HG03095 (cell line): ENCODE data around the gene PANX1.
A peak's percentile ranks its signal among the peaks of the same experiment; 100 is the strongest.

Source experiments
- ATAC-seq: cut with Tn5 transposase; IDR thresholded peaks from one replicate; pipeline ENCODE4 v1.9.1; 2021; ENCODE audit warnings: moderate library complexity; ENCODE audit not compliant: unreplicated experiment

PANX1 gene

GRCh38 chr11:94128291-94128745 lies 323 bp upstream of the PANX1 start:
- peak; percentile 25 for ATAC-seq

GRCh38 chr11:94129512-94130297 lies 1.1 kb downstream of the PANX1 start:
- no peak for ATAC-seq

GRCh38 chr11:94130298-94131046 lies 1.8 kb downstream of the PANX1 start:
- no peak for ATAC-seq

GRCh38 chr11:94131047-94131717 lies 2.5 kb downstream of the PANX1 start:
- ATAC-seq, result no peak

GRCh38 chr11:94131718-94132115 lies 3.1 kb downstream of the PANX1 start:
- ATAC-seq, result no peak

- no peak for ATAC-seq
These were observed 3.5 kb downstream of the PANX1 start for GRCh38 chr11:94132152-94132558.

GRCh38 chr11:94132823-94133408 lies 4.3 kb downstream of the PANX1 start:
- ATAC-seq, result no peak

- ATAC-seq, result no peak
These were observed 5.1 kb downstream of the PANX1 start for GRCh38 chr11:94133752-94134151.

GRCh38 chr11:94134651-94135512 lies 6.2 kb downstream of the PANX1 start:
- peak; percentile 68 for ATAC-seq

- ATAC-seq, result no peak
These were observed 10.8 kb downstream of the PANX1 start for GRCh38 chr11:94139416-94139815.

- ATAC-seq, result no peak
These were observed 11.6 kb downstream of the PANX1 start for GRCh38 chr11:94140154-94140655.

- ATAC-seq, result no peak
These were observed 13.1 kb downstream of the PANX1 start for GRCh38 chr11:94141511-94142307.

GRCh38 chr11:94142308-94143281 lies 14.0 kb downstream of the PANX1 start:
- ATAC-seq, result no peak

- no peak for ATAC-seq
These were observed 15.6 kb downstream of the PANX1 start for GRCh38 chr11:94144216-94144615.

GRCh38 chr11:94144664-94145063 lies 16.0 kb downstream of the PANX1 start:
- ATAC-seq, result no peak

- no peak for ATAC-seq
These were observed 16.8 kb downstream of the PANX1 start for GRCh38 chr11:94145431-94145830.

GRCh38 chr11:94145916-94146315 lies 17.3 kb downstream of the PANX1 start:
- ATAC-seq, result no peak

- ATAC-seq, result no peak
These were observed 18.8 kb downstream of the PANX1 start for GRCh38 chr11:94147433-94147845.
